H1 (cell line): ENCODE measurements around the gene ALG14. TPM values are rescaled to one million over a fixed set of nuclear protein-coding genes. Genes with fewer than 3 reads are reported as not detected.

Source experiments
- BCL11A ChIP-seq, 2 experiments: IDR thresholded peaks; one replicate each; pipeline ENCODE4 v1.6.1; 2011; ENCODE audit warnings: low read depth in 2 of 2, low read length in 2 of 2, mild to moderate bottlenecking in 2 of 2
- MAFK ChIP-seq: IDR thresholded peaks from 2 replicates; pipeline ENCODE4 v1.6.1; 2012; ENCODE audit warnings: low read depth, mild to moderate bottlenecking, improper control_type of control experiment, low read length
- SRF ChIP-seq: IDR thresholded peaks from 2 replicates; pipeline ENCODE4 v1.6.1; 2011; ENCODE audit warnings: mild to moderate bottlenecking, low read depth, low read length, moderate library complexity
- polyA plus RNA-seq, 7 experiments: library from polyadenylated mRNA; depleted of rRNA in 3 of 7; stranded (reverse) in 5 of 7; unstranded in 2 of 7; fragments of >200 nt in 5 of 7; fragments of 200-250 nt in 2 of 7; gene quantifications; 1 replicate in 5 of 7; 2 replicates in 1 of 7; 4 replicates in 1 of 7; pipeline versions ENCODE4 v1.2.1 to v1.2.3, GENCODE V29; 2011 to 2013; ENCODE audit warnings: missing spikeins in 2 of 7, mixed read lengths in 2 of 7
- total RNA-seq: library from RNA; stranded (reverse); fragmentation: NEBNext Ultra II Directional; extraction: Animal tissue kit (Norgen Biotek cat#: 25700); gene quantifications from 2 replicates; pipeline ENCODE4 v1.2.1, GENCODE V29; 2021
- TF ChIP-seq, protein P1 (sequence below): IDR thresholded peaks from 2 replicates; pipeline ENCODE4 v1.6.1; 2011; ENCODE audit warnings: low read length, improper control_type of control experiment

ALG14 gene
- total and polyA plus RNA-seq, 2 of the 8 experiments (the other 6 are each of a cell fraction or from before 2014, with no cell fraction given) = 0.95 to 1.3 TPM

DNA sequence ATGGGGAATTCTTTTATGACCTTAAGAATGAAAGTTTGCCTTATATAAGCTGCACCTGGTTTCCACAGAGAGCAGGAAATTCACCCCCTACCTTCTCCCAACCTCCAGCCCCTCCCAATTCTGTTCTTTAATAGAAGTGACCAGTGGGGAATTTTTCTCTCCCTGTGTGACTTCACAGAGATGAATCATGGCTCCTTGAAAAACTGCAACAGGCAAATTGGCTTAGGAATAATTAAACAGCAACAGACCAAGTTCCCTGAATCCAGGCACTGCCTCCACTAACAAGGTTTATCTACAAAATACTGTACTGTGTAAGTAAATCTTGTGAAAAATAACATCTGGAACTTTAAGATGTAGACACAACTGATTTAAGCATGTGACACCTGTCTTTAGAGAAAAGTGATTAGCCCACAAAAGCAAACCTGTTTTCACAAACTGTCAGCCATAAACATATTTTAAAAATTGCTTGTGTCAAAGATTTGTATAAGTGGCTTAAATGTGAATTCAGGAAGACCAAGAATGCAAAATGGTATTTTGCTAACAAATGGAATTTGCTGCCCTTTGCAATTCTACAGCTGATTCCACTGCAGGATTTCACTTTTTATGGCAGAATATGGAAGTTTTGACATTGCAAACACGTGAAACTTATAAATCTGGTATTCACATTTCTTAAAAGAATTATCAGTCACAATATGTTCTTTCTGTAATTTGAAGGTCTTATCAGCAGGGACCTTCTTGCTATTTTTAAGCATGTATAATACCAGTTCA, 54.0 kb downstream of the ALG14 start (continued):
- TF ChIP-seq SRF = no peak
- TF ChIP-seq MAFK = no peak
- TF ChIP-seq, protein P1, sequence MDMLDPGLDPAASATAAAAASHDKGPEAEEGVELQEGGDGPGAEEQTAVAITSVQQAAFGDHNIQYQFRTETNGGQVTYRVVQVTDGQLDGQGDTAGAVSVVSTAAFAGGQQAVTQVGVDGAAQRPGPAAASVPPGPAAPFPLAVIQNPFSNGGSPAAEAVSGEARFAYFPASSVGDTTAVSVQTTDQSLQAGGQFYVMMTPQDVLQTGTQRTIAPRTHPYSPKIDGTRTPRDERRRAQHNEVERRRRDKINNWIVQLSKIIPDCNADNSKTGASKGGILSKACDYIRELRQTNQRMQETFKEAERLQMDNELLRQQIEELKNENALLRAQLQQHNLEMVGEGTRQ = no peak
- TF ChIP-seq BCL11A (IDR thresholded peaks at IDR 0.05; ENCODE audit: low read depth in 2 of 2, low read length in 2 of 2) = no peak
